NCI-H2107 (cell line): ENCODE data around the gene ST3GAL2.

Source experiments
- DNase-seq: peaks from one replicate; lab custom pipeline; 2025; lab: John Stamatoyannopoulos, UW

Gene ST3GAL2

GRCh38 chr16:70437582-70438557, 1.0 kb downstream of the ST3GAL2 start:
- no peak for DNase-seq

DNA sequence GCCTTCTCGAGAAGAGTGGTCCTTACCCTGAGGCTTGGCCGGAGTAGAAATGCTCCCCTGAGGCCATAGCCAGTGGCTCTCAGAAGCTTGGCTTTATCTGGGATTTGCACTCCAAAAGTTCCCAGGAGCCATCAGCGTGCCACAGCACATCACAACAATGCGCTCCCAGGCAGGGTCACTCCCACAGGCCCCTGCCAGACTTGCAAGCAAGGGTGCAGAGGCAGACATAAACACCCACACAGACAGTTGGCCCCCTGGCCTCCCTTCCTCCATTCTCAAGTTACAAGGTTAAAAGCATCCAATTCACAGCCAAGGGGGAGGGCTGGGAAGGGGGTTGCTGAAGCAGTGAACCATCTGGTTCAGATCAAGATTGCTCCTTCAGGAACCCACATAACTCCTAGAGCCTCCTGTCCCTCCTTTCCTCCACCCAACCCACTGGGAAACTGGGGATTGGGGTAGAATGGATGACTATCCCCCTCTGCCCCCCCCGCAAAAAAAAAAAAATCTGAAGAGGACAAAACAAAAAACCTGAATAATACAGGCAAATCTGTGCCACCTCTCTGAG, 1.8 kb downstream of the ST3GAL2 start:
- no peak for DNase-seq

DNA sequence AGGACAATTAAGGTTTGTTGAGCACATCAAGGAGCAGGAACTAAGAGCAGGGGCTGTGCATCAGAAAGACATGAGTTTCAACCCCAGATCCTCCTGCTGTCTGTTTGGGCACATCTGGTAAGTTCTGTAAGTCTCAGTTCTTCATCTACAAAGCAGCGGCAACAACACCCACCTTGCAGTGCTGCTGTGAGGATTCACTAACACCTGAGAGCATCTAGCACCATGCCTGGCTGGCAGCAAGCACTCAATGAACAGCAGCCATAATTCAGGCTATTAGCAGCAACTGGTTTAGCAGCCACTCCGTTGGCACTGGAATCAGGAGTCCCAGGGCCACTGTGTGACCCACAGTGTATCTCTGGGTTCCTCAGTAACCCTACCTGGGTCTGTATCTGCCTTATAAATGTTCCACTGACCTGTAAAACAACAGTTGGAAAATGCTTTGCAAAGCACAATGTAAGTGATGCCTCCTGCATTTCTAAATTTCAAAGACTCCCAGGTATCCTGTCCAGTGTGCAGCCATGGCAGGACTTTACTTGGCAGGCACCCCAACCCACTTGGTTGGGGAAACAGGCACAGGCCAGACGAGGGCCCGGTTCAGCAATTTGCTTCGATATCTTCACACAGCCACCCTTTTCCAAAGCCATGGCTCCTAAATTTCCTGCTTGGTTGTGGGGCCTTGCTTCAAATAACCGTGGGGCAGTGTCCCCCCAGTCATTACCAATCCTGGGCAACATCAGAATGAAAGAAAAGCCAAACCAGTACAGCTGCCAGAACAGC, 4.2 kb downstream of the ST3GAL2 start:
- DNase-seq = no peak

GRCh38 chr16:70433458-70434103, 5.3 kb downstream of the ST3GAL2 start:
- DNase-seq = no peak

- DNase-seq = no peak
Measured at GRCh38 chr16:70432723-70433457, 6.0 kb downstream of the ST3GAL2 start.

DNA sequence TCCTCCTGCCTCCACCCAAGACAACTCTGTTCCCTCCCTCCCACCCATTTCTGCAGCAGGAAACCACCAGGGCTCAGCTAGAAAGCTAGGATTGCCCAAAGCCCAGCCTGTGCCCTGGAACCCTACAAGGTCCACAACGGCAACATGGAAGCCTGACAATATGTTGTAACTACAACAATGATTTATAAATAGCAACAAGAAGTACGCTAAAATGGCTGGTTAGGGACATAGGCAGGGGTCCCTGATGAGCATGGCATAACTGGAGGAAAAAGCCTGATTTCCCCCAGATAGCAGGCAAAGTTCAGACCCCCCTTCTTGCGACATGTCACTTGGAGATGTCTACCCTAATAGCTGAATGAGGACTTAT, 6.6 kb downstream of the ST3GAL2 start:
- DNase-seq = no peak

DNA sequence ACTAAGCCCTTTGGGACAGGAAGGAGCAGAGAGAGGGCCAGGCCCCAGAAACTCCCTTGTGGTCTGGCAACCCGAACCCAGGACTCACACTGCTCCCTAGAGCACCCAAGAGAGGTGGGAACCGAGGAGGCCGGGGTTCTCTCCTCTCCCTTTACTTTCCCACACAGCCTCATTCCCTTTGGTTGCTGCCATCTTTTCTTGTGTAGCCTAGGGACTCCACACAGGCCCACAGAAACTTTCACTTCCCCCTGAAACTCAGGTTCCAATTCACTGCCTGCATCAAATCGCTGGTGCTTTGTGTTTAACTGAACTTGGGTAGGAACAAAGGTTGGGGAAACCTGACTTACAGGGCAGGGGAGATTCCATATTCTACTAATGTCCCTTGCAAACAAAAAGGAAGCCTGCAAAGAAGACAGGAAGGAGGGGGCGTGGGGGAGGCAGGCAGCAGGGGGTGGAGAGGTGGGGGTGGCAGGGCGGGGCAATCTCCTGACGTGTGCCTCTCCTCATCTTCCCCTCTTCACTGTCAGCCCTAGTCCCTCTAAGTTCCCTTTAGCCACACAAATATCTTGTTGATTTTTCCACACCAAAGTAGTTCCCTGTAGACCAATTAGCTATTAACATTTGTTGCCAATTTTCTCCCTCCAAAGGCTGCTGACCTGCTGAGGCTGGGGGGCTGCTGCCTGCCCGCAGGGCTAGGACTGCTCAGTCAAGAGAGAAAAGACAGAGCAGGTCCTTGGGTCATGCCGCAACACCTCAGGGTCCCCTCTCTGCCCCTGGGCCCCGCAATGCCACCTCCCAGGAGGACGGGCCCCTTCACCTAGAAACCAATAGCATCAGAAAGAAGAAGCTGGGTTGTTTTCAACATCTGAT, 8.0 kb downstream of the ST3GAL2 start:
- DNase-seq = no peak

- DNase-seq = no peak
Measured at GRCh38 chr16:70429888-70430666, 8.8 kb downstream of the ST3GAL2 start.

- DNase-seq = no peak
Measured at GRCh38 chr16:70428178-70428998, 10.5 kb downstream of the ST3GAL2 start.

GRCh38 chr16:70427786-70428177, 11.1 kb downstream of the ST3GAL2 start:
- no peak for DNase-seq

DNA sequence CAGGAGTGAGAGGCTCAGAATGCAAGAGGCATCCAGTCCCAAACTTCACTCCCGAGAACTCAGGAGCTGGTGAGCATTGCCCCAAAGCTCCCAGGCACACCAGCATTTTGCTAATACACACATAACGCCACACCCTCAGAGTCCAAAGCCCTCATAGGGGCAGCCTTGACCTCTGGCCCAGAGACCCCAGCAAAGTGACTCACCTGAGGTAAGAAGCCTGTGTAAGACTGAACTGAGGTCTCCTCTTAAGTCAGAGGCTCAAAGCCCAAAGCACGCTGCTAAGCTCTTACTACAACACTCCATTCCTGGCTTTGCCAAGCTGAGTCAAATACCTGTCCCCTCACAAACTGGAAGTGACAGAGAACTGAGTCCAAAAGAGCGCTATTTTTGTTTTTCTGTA, 16.4 kb downstream of the ST3GAL2 start:
- no peak for DNase-seq

GRCh38 chr16:70421473-70422311, 17.2 kb downstream of the ST3GAL2 start:
- DNase-seq = no peak

- DNase-seq = no peak
Measured at GRCh38 chr16:70421014-70421413, 17.9 kb downstream of the ST3GAL2 start.

DNA sequence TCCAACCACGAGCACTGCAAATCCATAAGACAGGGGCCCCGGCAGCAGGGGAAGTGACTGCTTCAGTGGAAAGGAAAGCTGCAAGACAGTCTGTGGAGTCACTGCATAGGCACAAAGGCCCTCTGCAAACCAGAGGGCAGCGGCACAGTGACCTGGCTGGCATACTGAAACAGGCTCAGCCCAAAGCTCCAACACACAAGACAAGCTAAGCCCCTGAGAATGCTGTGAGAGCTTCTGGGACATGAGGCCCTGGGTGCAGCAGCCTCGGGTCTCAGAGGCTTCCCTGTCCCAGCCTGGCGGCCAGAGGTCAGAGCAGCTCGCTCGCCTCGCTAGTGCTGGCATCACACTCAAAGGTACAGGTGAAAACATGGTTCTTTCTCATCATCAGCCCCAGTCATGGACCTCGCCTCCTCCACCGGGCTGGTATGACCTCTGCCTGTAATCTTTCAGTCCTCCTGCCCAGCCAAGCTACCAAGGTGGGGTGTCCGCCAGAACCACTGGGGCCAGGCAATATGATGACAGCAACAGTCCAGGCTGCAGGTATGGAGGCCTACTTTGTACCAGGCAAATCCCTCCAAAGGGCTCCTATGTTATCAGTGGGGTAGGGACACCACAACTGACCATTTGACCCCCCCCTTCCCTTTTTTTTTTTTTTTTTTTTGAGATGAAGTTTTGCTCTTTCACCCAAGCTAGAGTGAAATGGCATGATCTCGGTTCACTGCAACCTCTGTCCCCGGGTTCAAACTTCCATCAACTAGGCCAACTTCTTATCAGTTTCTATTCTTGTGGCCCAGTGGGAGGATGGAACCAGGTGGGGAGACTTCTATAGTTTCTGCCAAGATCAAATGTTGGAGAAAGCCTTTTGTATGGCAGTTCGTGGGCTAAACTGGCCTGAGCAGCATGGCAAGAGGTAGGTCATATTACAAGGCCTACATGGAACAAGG, 19.2 kb downstream of the ST3GAL2 start:
- no peak for DNase-seq

DNA sequence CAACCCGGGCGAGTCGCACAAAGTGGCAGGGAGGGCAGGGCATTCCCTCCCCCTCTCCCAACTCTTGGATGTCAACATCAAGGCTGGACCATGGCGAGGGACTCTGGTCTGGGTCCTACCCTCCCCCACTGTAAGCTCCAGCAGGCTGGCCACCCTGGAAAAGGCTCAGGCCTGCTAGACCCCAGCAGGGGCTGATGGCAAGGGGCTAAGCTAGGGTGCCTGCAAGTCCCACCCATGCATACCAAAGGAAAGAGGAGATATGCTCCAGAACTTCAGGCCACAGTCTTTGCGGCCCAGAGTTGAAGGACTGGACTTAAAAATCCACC, 19.9 kb downstream of the ST3GAL2 start:
- DNase-seq = no peak

DNA sequence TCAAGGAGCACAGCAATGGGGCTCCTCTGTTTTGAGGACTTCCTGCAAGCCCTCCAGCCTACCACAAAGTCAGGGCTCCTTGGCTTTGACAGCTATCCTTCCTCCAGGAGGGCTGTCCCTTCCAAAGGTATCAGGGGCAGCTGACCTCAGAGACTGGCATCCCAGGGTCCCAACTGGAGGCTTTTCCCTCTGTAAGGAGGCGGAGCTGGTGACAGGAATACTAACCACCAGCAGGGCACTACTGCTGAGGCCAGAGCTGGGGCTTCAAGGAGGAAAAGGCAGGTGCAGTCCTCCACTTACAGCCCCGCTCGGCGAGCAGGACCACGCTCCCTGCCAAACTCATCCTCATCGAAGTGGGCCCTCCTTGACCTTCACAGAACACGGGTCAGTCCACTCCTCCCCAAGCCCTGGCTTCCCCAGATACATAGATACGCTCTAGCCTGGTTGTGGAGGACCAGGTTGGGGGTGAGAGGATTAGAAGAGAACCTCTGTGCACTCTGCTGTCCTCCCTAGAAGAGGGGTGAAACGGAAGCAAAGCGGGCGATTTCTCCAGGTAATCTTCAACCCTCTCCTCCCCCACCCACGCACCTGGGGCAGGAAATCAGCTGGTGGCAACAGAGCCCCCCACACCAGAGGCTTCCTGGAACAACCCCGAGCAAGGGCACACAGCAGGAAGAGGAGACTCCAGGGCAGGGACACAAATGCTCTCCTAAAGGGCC, 20.5 kb downstream of the ST3GAL2 start:
- DNase-seq = no peak
